AG04450 (cell line): ENCODE data around the gene SLX9. TPM values are rescaled to one million over a fixed set of nuclear protein-coding genes. Genes with fewer than 3 reads are reported as not detected.

ENCODE experiments used
- CTCF ChIA-PET: fragments of 300-600, 350-600 bp; formaldehyde crosslinking; extraction: SDS; loops from one replicate; lab custom pipeline; 2022; ENCODE audit warnings: antibody characterized with exemption, inconsistent platforms; lab: Charles Lee
- POLR2A ChIA-PET: fragments of 350-600 bp; formaldehyde crosslinking; extraction: SDS; loops from one replicate; lab custom pipeline; 2021; ENCODE audit warnings: antibody characterized with exemption, inconsistent platforms; lab: Yijun Ruan, JAX
- DNase-seq: peaks from one replicate; pipeline ENCODE4 v3.0.0-alpha.2; 2011; ENCODE audit warnings: low read depth, low spot score
- H3K27ac ChIP-seq: one replicate; pipeline ENCODE4 v1.5.1; 2012; ENCODE audit warnings: low read depth, low read length, control low read depth
- H3K27me3 ChIP-seq: one replicate; pipeline ENCODE4 v1.6.0; 2012; ENCODE audit warnings: low read length; ENCODE audit not compliant: control insufficient read depth, insufficient read depth
- H3K4me3 ChIP-seq: 2 replicates; pipeline ENCODE4 v1.5.1; 2011; ENCODE audit warnings: mild to moderate bottlenecking, low read depth, low read length, control low read depth
- H3K9me3 ChIP-seq: 2 replicates; pipeline ENCODE4 v1.5.1; 2012; ENCODE audit warnings: low read length; ENCODE audit not compliant: control insufficient read depth, insufficient read depth
- polyA plus RNA-seq: library from polyadenylated mRNA; depleted of rRNA; stranded (reverse); fragments of >200 nt; gene quantifications from 2 replicates; pipeline ENCODE4 v1.2.3, GENCODE V29; 2011
- TF ChIP-seq, protein P1 (sequence below): IDR thresholded peaks from 2 replicates; pipeline ENCODE4 v1.5.1; 2011; ENCODE audit warnings: low read depth, low read length, control low read depth, inconsistent platforms

The SLX9 gene
- polyA plus RNA-seq, 1 experiment, result 11.4 TPM

DNA sequence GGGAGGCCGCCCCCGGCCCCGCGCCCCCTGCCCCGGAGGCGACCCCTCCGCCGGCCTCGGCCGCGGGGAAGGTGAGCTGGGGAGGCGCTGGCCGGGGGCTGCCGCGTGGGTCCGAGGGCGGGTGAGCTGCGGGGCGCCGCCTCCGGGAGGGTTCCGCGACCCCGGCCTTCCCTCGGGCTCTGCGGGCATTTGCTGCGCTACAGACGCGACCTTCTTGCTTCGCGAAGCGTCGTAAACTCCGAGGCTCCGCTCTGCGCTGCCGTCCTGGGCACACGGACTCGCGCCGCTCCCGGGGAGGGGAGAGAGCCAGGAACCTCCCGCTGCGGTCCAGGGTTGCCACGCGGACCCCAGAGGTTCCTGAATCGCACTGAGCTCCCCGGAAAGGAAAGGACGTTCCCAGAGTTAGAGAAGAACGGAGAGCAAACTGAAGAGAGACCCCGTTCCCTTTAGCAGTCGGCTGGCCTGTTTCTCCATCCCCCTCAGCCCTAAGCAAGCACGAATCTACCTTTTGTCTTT lies 345 bp downstream of the SLX9 start:
- H3K9me3 ChIP-seq, result peaks cover 3% of the 10 kb centered on the region; the same call in 1 of the 2 replicates
- TF ChIP-seq, protein P1, sequence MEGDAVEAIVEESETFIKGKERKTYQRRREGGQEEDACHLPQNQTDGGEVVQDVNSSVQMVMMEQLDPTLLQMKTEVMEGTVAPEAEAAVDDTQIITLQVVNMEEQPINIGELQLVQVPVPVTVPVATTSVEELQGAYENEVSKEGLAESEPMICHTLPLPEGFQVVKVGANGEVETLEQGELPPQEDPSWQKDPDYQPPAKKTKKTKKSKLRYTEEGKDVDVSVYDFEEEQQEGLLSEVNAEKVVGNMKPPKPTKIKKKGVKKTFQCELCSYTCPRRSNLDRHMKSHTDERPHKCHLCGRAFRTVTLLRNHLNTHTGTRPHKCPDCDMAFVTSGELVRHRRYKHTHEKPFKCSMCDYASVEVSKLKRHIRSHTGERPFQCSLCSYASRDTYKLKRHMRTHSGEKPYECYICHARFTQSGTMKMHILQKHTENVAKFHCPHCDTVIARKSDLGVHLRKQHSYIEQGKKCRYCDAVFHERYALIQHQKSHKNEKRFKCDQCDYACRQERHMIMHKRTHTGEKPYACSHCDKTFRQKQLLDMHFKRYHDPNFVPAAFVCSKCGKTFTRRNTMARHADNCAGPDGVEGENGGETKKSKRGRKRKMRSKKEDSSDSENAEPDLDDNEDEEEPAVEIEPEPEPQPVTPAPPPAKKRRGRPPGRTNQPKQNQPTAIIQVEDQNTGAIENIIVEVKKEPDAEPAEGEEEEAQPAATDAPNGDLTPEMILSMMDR, result no peak
- H3K27ac ChIP-seq, result no peak overlapping the region
- ChIA-PET CTCF (interaction anchor here (0.7 to 2.6 kb wide), 6 partner anchors 10 to 200 kb away, joined by 3 to 12 read pairs (median 6); no protein-coding TSS in a partner anchor), POLR2A (interaction anchor here (0.7 to 1.4 kb wide), 2 partner anchors 27 to 66 kb away, joined by 3 to 4 read pairs; partner anchors contain the start of gene PTTG1IP)
- DNase-seq, result no peak
- peak overlapping the region; percentile 96 for H3K4me3 ChIP-seq
- peaks cover 5% of the 10 kb centered on the region for H3K27me3 ChIP-seq

DNA sequence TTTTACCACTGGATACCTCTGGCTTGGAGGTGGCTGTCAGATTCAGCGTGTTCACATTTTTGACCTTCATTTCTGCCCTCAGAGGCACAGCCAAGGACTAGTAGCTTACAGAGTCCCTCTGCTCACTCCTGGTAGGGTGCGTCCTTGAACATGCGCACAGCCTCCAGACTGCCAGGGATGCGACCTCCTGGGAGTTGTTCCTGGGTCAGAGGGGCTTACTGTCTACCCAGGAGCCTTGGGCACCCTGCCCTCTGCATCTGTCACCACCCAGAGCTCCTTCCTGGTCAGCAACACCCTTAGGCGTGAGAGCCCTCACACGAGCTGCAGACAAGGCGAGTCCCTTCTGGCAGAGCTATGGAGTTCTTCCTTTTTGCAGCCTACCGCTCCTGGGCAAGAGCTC lies 1.7 kb downstream of the SLX9 start:
- ChIA-PET CTCF (interaction anchor here (1.1 to 2.8 kb wide), 4 partner anchors 8 to 196 kb away, joined by 3 to 13 read pairs (median 10); no protein-coding TSS in a partner anchor), POLR2A (no interaction called here)
- DNase-seq, result no peak
- Histone ChIP-seq H3K27me3 (peaks cover 3% of the 10 kb centered on the region), H3K4me3 (no peak overlapping the region), H3K27ac (no peak overlapping the region), H3K9me3 (peaks cover 3% of the 10 kb centered on the region; the same call in 1 of the 2 replicates)
- TF ChIP-seq, protein P1, result no peak

DNA sequence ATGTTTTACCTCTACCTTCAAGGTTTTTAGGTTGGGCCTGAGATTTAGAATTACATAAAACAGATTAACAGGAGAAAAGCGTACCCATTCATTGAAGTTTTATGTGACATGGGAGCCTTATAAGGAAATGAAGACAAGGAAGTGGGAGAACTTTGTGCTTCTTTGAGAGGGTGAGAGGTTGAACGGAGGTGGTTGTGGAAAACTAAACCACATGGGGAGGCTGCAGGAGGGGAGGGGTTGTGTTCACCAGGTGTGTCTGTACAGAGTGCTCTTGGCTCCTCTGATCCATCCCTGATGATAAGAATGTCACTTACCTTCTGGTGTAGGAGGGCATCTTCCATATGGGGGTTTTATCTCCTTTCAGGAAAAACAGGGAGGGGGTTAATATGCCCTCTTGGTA lies 2.7 kb downstream of the SLX9 start:
- CTCF ChIA-PET, result interaction anchor here (0.9 to 2.8 kb wide), 3 partner anchors 160 to 195 kb away, joined by 3 to 13 read pairs (median 3); no protein-coding TSS in a partner anchor
- no peak for DNase-seq

DNA sequence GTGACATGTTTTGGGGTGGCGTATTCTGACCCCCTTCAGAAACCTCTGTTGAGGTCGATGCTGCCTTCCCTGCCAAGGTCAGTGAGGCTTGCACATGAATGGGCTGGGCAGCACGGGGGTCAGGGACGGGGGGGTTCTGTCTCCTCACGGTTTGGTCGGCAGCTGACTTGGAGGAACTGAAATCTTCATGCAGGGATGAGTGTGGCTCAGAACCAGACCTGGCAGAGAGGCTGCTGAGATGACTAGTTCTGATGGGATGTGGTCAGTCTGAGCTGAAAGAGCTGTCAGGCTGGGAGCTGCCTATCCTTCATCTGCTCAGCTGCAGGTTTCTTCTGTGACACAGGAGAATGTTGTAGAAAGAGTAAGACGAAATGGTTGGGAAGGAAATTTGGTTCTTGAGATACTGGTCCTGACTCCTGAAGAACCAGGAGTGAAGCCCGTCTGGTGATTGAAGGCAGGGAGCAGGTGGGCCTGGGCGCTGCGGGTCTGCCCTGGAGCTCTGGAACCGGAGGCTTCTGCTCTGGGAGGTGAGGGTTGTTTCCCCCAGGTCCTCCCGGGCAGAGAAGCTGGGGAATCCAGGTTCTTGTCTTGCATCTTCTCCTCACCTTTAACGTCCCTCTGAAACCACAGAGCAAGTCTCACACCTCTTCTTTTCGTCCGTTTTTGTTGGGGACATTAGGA lies 3.3 kb downstream of the SLX9 start:
- DNase-seq, result no peak
- CTCF ChIA-PET, result interaction anchor here (0.9 to 2.8 kb wide), 2 partner anchors 194 to 195 kb away, joined by 3 to 13 read pairs; no protein-coding TSS in a partner anchor
- TF ChIP-seq, protein P1, result no peak
- Histone ChIP-seq H3K4me3 (no peak overlapping the region), H3K9me3 (peaks cover 3% of the 10 kb centered on the region; the same call in 1 of the 2 replicates), H3K27me3 (no peaks in the 10 kb centered on the region), H3K27ac (no peak overlapping the region)
- POLR2A ChIA-PET, result no interaction called here

More for the DNA sequence above, 2.7 kb downstream of the SLX9 start:
- TF ChIP-seq, protein P1, result no peak
- Histone ChIP-seq H3K27ac (no peak overlapping the region), H3K9me3 (peaks cover 3% of the 10 kb centered on the region; the same call in 1 of the 2 replicates), H3K4me3 (no peak overlapping the region), H3K27me3 (peaks cover 2% of the 10 kb centered on the region)
- POLR2A ChIA-PET, result no interaction called here
